ACHN (cell line): Measurements from ENCODE around the gene RNASE12.
"Not testable (repeated sequence)": the region's sequence is repeated elsewhere in the genome, so short reads cannot be mapped to it uniquely, and the experiment has no call there.

Source experiments
- DNase-seq: peaks from one replicate; pipeline ENCODE4 v3.0.0-alpha.2; 2015
- in situ Hi-C: cut with HindIII; loops from 2 replicates; pipeline ENCODE4 v1.10.0; 2017; ENCODE audit warnings: low sequenced_read_pairs, low pct_ligation_motif_present, low pct_unique_long_range_greater_than_20kb

Gene RNASE12, protein sequence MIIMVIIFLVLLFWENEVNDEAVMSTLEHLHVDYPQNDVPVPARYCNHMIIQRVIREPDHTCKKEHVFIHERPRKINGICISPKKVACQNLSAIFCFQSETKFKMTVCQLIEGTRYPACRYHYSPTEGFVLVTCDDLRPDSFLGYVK

DNA sequence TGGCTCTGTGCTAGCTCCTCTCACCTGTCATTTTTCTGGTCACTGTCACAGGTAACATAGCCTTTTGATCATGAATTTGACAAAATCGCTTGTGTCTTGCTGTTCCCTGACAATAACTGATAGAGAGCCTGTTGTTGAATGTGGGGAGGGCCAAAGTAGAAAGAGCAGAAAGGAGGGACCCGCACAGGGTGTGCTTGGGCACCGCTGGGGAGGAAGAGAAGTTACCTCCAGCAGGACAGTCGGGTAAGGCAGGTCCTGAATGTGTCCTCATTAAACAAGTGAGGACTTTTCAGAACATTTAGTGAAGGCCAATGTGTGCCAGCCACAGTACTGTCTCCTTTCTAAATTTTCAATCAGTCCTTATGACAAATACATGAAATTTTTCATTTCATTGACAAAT lies at the start of gene RNASE12:
RNASE12 (minus strand) TSS at position 142 of the 400 bp plus-strand sequence. CDS start 653 bp downstream, outside the sequence.
- in situ Hi-C loops = no loop called here
- no peak for DNase-seq

DNA sequence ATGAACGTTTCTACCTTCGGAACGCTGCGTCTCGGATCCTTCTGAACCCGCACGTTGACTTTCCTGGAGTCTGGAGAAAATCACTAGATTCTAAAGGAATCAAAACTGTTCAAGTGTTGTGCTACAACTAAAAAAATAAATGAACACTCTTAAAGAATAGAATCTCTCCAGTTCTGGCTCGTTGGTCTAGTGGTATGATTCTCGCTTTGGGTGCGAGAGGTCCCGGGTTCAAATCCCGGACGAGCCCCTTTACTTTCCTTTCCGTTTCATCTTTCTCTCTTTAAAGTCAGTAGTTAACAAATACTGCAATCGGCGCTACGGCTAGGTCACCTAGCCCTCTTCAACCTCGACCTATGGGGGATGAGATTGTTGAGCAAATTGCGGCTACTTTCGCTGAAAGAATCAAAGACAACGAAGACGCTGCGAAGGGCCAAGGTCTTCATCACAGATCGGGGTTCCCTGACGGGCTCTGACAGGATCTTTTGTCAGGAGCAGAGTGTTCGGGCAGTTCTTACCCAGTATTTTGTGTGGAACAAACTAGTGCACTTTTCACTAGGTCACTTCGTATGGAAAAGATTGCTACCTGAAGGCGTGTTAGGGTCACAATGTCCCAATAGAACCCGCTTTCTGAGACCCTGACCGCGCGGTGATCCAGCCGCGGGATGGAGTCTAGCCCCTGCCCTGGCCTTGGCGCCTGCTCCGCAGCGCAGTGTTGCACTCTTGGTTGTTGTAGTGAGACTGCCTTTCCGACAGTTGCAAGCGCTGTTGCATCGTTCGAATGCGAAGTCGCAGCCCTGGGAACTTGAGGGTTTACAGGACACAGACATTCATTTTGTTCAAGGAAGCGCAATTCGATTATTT lies 41.9 kb upstream of the RNASE12 start:
- peak; percentile 89 for DNase-seq

DNA sequence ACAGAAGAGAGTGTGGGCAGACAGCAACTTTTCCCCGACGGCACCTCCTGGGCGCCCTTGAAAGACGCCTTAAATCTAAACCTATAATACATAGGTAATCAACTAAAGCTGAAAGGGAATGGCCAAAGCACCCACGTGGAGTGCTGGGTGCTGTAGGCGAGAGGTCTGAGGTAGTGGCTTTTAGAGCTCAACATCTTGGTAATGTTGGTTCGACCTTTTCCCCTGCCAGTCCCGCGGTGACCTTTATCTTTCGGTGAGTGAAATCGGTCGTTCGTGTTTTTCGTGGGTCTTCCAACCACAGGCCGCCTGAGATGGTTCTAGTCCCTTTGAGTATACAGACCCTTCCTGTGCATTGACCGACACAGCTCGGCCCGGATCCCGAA lies 41.3 kb upstream of the RNASE12 start:
- DNase-seq = peak; percentile 29
- in situ Hi-C loops = no loop called here

More for the DNA sequence above, 41.9 kb upstream of the RNASE12 start:
- in situ Hi-C loops = no loop called here

DNA sequence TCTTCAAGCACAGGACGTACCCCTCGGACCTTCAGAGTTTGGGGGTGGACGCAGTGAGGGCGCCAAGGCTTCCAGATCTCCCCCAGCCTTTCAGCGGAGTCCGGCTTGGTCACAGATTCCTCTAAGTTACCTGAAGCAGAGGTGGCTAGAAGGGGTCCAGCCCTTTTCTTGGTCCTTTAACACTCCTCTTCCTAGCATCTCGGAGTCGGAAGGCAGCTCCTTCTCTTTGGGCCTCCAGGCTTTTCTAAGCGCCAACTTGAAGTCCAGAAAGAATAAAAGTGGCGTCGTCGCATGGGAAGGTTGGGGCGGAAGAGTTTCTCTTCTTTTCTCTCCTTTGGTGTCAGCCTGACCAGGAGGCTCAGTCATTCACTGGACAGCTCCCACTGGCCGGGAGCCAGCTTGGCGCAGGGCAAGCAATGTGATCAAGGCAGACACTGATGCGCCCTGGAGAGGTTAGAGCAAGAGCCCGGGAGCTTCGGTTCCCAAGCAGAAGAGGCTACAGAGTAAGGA lies 40.8 kb upstream of the RNASE12 start:
- in situ Hi-C loops = no loop called here
- DNase-seq = peak; percentile 80

DNA sequence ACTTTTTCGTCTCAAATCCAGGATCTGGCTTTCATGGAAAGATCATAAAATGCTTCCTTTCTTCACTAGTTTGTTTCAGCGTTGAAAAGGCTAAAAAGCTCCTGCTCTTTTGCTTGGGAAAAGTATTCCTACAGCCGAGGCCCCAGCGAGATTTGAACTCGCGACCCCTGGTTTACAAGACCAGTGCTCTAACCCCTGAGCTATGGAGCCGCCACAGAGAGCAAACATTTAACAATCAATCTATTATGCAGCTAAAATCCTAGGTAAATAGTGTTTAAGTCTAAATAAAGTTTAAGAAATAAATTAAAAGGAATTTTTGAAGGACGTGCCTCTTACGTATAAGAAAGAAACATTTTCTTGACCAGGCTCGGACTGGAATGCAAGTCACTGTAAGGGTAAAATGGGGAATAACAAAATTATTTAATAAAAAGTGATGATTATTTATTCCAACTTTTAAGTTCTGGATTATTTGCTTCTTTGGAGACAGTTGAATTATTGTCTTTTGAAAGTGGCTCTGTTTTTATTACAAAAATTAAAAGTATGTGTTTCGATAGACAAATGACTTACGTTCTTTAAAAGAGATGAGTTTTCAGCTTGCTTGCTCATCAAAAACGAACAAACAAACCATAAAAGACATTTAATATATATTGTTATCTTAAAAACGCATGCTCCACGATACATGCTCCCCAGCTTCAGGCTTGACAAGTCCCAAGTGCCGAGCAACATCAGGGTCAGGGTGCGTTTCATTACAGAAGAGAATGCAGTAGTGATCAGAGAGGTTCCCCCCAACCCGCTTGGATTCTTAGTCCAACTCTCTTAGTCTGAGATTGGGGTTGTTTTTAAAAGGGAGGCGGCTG lies 40.1 kb upstream of the RNASE12 start:
- in situ Hi-C loops = no loop called here
- peak; percentile 63 for DNase-seq

DNA sequence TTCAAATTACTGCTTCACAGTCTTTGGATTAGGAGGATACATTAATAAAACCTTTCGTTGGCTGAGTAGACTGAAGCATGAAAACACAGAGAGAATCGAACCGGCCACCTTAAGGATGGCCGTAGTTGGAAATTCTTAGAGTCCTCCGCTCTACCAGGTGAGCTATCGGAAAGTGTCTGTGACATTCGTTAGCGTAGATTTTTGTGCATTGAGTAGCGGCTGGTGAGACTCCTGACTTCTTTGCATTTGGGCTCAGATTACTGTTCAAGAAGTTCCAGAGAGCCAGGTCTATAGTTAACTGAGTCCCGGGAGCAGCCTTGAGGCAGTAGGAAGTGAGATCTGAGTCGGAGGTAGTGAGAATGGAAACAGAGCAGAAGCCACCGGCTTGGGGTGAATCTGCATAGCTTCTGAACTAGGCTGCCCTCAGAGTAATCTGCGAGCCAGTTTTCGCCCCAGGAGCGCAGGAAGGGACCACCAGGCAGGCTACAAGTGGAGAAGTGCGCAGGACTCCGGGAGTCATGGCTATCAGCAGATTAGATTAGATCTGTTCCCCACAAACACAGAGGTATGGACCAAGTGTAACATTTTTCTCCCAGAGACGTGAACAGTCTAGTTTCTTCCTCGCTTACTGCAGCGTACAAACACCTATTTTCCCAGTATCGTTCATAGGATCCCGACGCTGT lies 39.3 kb upstream of the RNASE12 start:
- in situ Hi-C loops = no loop called here
- DNase-seq = peak; percentile 45

DNA sequence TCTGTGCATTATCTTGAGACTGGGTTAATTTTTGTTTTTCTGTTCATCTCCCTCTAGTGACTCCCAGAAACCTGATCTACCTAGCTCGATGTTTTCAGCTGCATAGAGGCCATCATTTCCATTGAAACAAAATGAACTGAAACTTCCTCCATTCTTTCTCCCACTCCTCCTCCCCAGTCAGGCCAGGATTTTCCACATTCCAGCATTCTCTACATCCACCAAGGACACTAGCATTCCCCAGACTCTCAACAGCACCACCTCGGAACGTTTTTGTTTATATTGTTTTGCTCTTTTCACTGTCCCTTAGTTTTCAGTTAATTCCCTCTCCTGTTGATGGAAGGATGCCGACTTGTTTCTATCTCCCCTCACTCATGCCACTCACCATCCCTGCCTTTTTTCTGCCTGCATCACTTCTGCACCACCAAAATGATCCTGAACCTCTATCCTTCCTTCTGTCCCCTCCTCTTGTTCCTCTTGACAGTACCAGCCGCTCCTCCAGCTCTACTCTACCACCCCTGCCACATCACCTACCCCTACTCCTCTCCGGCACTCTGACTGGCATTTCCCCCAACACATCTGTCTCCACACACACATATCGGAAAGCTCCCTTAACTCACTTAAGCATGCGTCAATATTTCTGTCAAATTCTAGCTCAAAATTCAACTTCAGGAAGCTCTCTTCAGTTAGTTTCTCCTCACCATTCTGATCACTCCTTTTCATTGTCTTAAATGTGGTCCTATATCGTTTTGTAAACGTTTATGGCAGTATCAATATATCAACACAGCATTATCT lies 37.1 kb upstream of the RNASE12 start:
- no peak for DNase-seq
- in situ Hi-C loops = no loop called here

DNA sequence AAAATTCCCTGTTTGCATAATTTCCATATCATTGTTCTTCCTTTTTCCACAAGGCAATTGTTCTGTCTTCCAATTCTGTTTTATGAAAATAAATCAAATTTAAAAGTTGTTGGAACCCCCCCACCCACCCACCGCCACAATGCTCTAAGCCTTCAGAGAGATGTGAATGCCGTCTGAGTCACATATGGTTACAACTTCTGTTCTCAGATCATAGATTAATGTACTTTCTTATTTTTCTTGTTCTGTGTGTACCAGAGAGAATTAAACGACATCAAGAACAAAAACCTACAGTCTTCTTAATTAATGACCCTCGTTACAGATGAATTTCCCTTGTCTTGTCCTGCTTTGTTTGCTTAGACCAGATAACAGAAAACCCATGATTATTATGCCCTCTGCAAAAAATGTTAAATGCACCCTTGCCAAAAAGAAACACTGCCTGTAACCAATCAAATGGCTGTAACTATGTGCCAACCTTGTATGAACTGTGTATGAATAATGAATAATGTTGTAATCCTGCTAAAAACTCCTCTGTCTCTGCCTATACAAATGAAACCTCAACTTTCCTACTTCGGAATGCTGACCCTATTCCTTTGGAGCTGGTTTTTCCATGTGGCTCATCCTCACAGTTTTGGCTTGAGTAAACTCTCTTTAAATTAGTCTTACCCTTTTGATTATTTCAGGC lies 36.3 kb upstream of the RNASE12 start:
- in situ Hi-C loops = no loop called here

DNA sequence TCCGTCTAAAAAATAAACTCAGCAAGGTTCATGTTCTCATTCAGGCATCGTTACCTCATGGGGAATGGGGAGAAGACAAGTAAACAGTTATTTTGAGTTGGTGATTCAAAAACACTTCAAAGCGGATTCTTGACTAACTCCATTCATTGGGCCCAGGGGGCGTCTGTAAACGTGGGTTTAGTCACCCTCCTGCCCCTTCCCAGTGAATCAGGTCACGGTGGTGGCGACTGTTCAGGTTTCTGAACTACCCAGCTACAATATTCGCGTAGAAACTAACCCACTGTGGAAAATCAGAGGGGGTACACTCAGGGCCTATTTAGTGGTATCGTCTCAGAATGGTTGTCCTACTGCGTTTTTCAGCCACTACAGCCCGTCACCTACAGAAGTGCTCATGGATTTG lies 35.1 kb upstream of the RNASE12 start:
- no peak for DNase-seq
- in situ Hi-C loops = no loop called here

More for the DNA sequence above, 36.3 kb upstream of the RNASE12 start:
- no peak for DNase-seq

DNA sequence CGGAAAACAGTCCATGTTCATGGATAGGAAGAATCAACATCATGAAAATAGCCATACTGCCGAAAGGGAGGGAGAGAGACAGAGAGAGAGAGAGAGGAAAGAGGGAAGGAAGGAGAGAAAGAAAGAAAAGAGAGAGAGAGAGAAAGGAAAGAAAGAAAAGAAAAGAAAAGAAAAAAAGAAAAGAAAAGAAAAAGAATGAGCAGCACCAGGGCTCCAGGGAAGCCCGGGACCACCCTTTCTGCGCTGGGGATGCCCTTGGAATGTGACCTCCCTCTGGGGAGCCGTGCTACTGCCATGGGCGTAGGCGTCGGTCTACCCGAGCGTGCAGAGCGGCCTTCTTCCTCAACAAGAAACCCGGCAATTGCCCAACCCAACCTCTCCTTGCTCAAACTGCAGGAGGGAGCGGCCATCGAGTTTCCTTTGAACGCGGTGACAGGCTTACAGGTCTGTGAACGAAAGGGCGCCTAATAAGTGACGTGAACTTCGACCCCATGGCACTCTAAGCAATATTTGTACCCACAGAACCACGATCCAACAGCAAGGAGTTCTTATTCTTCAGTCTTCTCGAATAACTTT lies 33.4 kb upstream of the RNASE12 start:
- in situ Hi-C loops = no loop called here

DNA sequence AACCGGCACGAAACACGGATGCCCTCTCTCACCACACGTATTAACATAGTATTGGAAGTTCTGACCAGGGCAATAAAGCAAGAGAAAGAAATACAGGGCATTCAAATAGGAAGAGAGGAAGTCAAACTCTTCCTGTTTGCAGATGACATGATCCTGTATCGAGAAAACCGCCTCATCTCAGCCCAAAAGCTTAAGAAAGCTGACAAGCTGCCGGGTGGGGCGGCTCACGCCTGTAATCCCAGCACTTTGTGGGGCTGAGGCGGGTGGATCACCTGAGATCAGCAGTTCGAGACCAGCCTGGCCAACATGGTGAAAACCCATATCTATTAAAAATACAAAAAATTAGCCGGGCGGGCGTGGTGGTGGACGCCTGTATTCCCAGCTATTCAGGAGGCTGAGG lies 32.6 kb upstream of the RNASE12 start:
- in situ Hi-C loops = no loop called here
- no peak for DNase-seq

More for the DNA sequence above, 33.4 kb upstream of the RNASE12 start:
- no peak for DNase-seq

DNA sequence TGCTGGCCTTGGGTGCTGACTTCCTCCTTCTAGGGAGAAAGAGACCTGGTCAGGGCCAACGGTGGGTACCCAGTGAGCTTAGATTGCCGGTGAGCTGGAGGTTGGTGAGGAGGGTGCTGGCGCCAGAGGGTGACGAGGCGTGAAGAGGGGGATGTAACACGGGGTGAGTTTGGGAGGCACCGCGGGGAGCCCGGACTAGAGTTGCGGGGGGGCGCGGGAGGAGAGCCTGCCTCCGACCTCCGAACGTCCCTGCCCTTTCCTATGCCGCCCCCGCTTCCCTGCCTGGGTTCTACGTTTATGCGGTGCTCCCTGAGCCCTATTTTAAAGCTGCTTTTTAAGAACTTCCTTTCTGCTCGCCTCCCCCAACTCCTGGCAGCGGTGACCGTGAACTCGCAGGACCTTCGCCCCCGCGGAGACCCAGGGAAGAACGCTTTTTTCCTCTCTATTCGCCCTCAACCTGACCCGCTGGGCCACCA lies 31.7 kb upstream of the RNASE12 start:
- in situ Hi-C loops = no loop called here
- no peak for DNase-seq

DNA sequence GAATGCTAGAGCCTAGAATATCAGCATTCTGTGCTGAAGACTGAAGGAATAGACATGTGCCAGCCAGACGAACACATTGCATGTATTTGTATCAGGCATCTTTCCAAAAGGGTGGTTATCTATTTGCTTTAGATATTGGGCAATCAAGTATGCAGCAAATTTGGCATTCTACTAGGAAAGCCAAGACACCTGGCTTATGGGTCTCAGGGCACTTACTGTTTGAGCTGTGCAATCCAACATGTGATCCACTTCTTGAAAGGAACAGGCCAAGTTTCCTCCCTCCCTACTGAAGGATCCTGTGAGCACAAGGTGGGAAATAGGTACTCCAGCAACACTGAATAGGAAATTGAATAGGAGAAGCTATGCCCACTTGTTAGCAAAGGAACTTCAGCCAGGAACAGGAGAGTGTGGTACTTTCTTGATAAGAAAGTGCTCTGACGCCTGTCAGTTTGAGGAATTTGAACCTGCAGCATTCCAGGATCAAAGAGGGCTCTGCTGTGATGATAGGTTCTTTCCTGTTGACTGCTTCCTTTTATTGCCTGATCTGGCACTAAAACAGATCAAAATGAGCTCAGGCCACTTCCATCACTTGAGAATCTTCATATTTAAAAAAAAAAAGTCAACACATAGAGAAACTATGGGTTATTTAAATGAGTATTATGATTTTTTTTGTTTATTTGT lies 29.8 kb upstream of the RNASE12 start:
- in situ Hi-C loops = no loop called here
- DNase-seq = no peak

DNA sequence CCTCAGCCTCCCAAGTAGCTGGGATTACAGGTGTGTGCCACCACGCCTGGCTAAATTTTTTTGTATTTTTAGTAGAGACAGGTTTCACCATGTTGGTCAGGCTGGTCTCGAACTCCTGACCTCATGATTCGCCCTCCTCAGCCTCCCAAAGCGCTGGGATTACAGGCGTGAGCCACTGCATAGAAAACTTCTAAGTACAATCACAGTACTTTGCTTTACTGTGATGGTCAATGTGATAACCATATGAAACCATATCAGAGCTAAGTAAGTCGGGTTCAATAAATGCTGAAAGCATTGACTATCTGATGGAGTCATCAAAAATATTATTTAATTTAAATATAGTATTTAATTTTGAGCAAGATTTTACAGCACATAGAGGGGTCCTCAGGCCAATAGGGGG lies 28.5 kb upstream of the RNASE12 start:
- in situ Hi-C loops = not testable (repeated sequence)

DNA sequence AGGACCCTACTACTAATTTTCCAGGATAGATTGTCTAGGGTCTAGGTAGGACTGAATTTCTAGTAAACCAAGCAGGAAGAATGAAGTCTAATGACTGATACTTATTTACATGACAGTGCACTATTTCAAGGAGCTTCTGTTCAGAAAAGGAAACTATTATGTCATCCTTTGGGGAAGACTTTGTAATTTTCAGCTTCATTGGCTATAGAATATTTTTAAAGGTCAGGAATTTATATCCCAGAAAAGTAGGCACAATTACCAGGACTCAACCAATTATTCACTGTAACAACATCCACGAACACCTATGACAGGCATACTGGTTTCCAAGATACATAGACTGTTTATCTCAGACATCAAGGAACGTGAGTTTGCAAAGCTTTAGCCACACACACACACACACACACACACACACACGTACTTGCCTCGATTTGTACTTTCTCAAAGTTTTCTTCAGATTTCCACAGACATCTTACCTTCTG lies 27.1 kb upstream of the RNASE12 start:
- no peak for DNase-seq
- in situ Hi-C loops = no loop called here

More for the DNA sequence above, 28.5 kb upstream of the RNASE12 start:
- not testable (repeated sequence) for DNase-seq
